K562 treated with DMSO at 1 percent for 24 hours (cell line): ENCODE results near the gene MARCHF11. TPM values are rescaled to one million over a fixed set of nuclear protein-coding genes. Genes with fewer than 3 reads are reported as not detected.

ENCODE experiments used
- total RNA-seq: library from RNA; unstranded; fragments of 300-600 nt; gene quantifications from 2 replicates; pipeline ENCODE4 v1.2.3, GENCODE V29; 2022; ENCODE audit warnings: low read depth; ENCODE audit not compliant: insufficient read depth

The MARCHF11 gene, protein sequence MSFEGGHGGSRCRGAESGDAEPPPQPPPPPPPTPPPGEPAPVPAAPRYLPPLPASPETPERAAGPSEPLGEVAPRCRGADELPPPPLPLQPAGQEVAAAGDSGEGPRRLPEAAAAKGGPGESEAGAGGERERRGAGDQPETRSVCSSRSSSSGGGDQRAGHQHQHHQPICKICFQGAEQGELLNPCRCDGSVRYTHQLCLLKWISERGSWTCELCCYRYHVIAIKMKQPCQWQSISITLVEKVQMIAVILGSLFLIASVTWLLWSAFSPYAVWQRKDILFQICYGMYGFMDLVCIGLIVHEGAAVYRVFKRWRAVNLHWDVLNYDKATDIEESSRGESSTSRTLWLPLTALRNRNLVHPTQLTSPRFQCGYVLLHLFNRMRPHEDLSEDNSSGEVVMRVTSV
- not detected in 2 replicates for total RNA-seq

DNA sequence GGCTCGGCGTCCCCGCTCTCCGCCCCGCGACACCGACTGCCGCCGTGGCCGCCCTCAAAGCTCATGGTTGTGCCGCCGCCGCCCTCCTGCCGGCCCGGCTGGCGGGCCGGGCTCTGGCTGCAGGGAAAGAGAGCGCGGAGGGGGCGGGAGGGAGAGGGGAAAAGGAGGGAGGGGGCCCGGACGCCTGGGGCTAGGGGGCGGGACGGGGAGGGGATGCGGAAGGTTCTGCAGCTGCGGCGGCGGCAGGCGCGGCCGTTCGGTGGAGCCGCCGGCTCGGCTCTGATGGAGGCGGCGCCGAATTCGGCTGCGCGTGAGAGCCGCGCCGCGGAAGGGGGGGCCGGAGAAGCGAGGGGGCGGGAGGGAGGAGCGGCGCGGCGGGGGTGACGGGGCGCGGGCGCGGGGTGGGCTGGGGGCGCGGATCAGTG is at the start of gene MARCHF11:
MARCHF11 (minus strand) TSS at position 281 of the 425 bp plus-strand sequence; CDS start at position 65, 216 bp downstream.

